Activated naive CD8-positive, alpha-beta T cell (primary cell): ENCODE data around the gene TM7SF3.
"Not testable (repeated sequence)": the region's sequence is repeated elsewhere in the genome, so short reads cannot be mapped to it uniquely, and the experiment has no call there.

Source experiments
- H3K27ac Mint-ChIP-seq: one replicate; pipeline ENCODE4 v1.8.0; 2021; ENCODE audit warnings: mixed read lengths
- H3K27me3 Mint-ChIP-seq: one replicate; pipeline ENCODE4 v1.8.0; 2021; ENCODE audit warnings: mixed read lengths
- H3K36me3 Mint-ChIP-seq: one replicate; pipeline ENCODE4 v1.8.0; 2021; ENCODE audit warnings: mixed read lengths
- H3K4me1 Mint-ChIP-seq: one replicate; pipeline ENCODE4 v1.8.0; 2021; ENCODE audit warnings: low read depth, mixed read lengths
- H3K4me3 Mint-ChIP-seq: one replicate; pipeline ENCODE4 v1.8.0; 2021; ENCODE audit warnings: mild to moderate bottlenecking, mixed read lengths
- H3K9me3 Mint-ChIP-seq: one replicate; pipeline ENCODE4 v1.8.0; 2021; ENCODE audit warnings: low read depth, mixed read lengths

Gene TM7SF3

DNA sequence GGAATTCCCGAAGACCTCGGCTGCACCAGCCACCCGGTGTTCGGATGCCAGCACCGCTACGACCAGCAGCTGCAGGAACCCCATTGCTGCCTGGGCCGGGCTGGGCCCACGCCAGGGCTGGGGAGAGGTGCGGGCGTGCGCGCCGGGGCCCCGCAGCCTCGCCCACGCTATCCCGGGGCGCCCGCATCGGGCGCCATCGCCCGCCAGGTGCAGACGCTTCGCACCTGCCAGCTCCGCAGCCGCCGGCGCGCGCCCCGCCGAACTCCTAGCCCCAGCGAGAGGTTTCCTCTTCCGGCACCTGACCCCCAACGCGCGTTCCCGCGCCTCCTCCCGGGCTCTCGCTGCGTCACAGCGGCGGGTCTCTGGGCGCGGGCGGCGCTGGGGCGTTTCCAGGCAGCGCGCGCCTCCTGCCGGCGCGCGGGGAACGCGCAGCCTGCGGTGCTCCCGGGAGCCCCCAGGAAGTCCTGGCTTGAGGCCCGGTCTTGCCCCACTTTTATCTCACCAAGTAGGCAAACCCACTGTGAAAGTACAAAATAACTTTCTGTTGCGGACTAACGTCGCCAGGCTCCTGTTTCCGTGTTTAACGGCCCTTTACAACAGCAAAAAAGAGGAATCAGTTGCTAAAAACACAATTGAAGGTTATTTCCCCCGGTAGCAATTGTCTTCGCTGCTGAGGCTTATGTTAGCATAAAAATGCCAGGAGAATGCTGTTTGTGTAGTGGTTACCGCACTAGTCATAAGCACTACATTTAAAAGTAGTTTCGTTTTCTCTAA lies at the start of gene TM7SF3:
Gene TM7SF3, minus strand, starts transcription at position 300 of the 774 bp plus-strand sequence. Its CDS starts 216 bp downstream, at position 84.
- peak within 1 kb of the TSS; percentile 92 for H3K27ac Mint-ChIP-seq
- no peaks in the 10 kb centered on the region for H3K9me3 Mint-ChIP-seq
- peaks cover 52% of the 10 kb centered on the region for H3K4me1 Mint-ChIP-seq
- no peaks in the 10 kb centered on the region for H3K36me3 Mint-ChIP-seq
- no peaks in the 10 kb centered on the region for H3K27me3 Mint-ChIP-seq
- H3K4me3 Mint-ChIP-seq, result peak within 1 kb of the TSS; percentile 95

DNA sequence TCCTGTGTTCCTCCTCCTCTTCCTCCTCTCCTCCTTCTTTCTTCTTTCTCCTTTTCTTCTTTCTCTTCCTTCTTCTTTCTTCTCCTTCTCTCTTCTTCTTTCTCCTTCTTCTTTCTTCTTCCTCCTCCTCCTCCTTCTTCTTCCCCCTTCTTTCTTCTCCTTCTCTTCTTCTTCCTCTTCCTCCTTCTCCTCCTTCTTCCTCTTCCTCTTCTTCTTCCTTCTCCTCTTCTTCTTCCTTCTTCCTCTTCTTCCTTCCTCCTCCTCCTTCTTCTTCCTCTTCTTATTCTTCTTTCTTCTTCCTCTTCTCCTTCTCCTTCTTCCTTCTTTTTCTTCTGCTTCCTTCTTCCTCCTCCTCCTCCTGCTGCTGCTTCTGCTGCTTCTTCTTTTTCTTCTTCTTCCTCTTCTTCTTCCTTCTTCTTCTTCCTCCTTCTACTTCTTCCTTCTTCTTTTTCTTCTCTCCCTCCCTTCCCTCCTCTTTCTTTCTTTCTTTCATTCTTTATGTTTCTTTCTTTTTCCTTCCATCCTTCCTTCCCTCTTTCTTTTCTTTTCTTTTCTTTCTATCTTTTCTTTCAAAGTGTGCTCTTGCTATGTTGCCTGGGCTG lies 49.2 kb upstream of the TM7SF3 start:
- H3K27me3 Mint-ChIP-seq, result no peaks in the 10 kb centered on the region
- no peak overlapping the region for H3K4me3 Mint-ChIP-seq
- H3K9me3 Mint-ChIP-seq, result no peaks in the 10 kb centered on the region
- H3K4me1 Mint-ChIP-seq, result no peaks in the 10 kb centered on the region
- no peak overlapping the region for H3K27ac Mint-ChIP-seq
- peaks cover 11% of the 10 kb centered on the region for H3K36me3 Mint-ChIP-seq

DNA sequence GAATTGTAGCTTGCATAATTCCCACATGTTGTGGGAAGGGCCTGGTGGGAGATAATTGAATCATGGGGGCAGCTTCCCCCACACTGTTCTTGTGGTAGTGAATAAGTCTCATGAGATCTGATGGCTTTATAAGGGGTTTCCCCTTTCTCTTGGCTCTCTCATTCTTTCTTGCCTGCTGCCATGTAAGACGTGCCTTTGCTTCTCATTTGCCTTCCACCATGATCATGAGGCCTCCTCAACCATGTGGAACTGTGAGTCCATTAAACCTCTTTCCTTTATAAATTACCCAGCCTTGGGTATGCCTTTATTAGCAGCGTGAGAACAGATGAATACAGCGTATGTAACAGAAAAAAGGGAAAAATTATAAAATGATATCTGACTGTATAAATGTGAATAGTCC lies 47.1 kb upstream of the TM7SF3 start:
- Mint-ChIP-seq H3K27ac (no peak overlapping the region), H3K9me3 (no peaks in the 10 kb centered on the region), H3K4me1 (no peaks in the 10 kb centered on the region), H3K36me3 (peaks cover 9% of the 10 kb centered on the region), H3K4me3 (no peak overlapping the region), H3K27me3 (no peaks in the 10 kb centered on the region)

- no peaks in the 10 kb centered on the region for H3K27me3 Mint-ChIP-seq
- no peak overlapping the region for H3K27ac Mint-ChIP-seq
- peaks cover 9% of the 10 kb centered on the region for H3K36me3 Mint-ChIP-seq
- H3K4me1 Mint-ChIP-seq, result no peaks in the 10 kb centered on the region
- no peaks in the 10 kb centered on the region for H3K9me3 Mint-ChIP-seq
- no peak overlapping the region for H3K4me3 Mint-ChIP-seq
Measured at GRCh38 chr12:27060740-27061139, 46.6 kb upstream of the TM7SF3 start.

GRCh38 chr12:27057543-27057942 lies 43.4 kb upstream of the TM7SF3 start:
- Mint-ChIP-seq H3K27me3 (no peaks in the 10 kb centered on the region), H3K4me1 (no peaks in the 10 kb centered on the region), H3K36me3 (peaks cover 8% of the 10 kb centered on the region), H3K4me3 (no peak overlapping the region), H3K27ac (no peak overlapping the region), H3K9me3 (no peaks in the 10 kb centered on the region)

DNA sequence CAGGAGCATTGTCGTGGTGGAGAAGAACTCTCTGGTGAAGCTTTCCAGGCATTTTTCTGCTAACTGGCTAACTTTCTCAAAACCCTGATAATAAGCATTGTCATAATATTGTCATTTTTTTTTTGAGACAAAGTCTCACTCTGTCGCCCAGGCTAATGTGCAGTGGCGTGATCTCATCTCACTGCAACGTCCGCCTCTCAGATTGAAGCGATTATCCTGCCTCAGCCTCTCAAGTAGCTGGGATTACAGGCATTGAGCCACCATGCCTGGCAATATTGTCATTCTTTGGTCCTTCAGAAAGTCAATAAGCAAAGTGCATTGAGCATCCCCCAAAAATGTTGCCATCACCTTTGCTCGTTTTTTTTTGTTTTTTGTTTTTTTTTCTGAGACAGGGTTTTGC lies 41.8 kb upstream of the TM7SF3 start:
- no peaks in the 10 kb centered on the region for H3K27me3 Mint-ChIP-seq
- peaks cover 9% of the 10 kb centered on the region for H3K36me3 Mint-ChIP-seq
- no peak overlapping the region for H3K4me3 Mint-ChIP-seq
- no peaks in the 10 kb centered on the region for H3K9me3 Mint-ChIP-seq
- H3K4me1 Mint-ChIP-seq, result no peaks in the 10 kb centered on the region
- no peak overlapping the region for H3K27ac Mint-ChIP-seq

DNA sequence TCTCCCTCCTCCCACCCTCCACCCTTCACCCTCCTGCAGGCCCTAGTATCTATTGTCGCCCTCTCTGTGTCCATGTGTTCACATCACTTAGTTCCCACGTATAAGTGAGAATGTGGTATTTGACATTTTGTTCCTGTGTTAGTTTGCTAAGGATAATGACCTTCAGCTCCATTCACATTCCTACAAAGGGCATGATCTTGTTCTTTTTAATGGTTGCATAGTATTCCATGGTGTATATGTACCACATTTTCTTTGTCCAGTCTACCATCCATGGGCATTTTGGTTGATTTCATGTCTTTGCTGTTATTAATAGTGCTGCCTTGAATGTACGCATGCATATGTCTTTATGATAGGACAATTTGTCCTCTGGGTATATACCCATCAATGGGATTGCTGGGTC lies 38.6 kb upstream of the TM7SF3 start:
- Mint-ChIP-seq H3K27me3 (no peaks in the 10 kb centered on the region), H3K9me3 (no peaks in the 10 kb centered on the region), H3K4me3 (no peak overlapping the region), H3K36me3 (peaks cover 10% of the 10 kb centered on the region), H3K4me1 (no peaks in the 10 kb centered on the region), H3K27ac (no peak overlapping the region)

DNA sequence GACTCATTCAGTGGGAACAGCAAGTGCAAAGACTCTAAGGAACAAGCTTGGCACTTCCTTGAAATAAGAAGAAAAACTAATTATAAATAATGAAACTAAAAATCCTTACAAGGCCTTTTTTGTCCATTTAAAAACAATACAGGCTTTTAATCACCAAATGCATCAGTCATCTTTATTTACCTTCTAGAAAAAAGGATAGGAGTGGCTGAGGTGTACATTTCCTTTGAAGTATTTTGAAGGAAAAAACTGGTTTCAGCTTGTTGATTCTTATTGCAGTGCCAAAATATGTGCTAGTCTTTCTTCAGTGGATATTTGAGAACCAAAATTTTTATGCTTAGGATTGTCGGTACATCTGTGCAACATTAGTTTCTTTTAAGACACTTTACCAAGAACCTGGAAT lies 38.0 kb upstream of the TM7SF3 start:
- Mint-ChIP-seq H3K27me3 (no peaks in the 10 kb centered on the region), H3K4me1 (no peaks in the 10 kb centered on the region), H3K4me3 (no peak overlapping the region), H3K27ac (no peak overlapping the region), H3K36me3 (peaks cover 11% of the 10 kb centered on the region), H3K9me3 (no peaks in the 10 kb centered on the region)

DNA sequence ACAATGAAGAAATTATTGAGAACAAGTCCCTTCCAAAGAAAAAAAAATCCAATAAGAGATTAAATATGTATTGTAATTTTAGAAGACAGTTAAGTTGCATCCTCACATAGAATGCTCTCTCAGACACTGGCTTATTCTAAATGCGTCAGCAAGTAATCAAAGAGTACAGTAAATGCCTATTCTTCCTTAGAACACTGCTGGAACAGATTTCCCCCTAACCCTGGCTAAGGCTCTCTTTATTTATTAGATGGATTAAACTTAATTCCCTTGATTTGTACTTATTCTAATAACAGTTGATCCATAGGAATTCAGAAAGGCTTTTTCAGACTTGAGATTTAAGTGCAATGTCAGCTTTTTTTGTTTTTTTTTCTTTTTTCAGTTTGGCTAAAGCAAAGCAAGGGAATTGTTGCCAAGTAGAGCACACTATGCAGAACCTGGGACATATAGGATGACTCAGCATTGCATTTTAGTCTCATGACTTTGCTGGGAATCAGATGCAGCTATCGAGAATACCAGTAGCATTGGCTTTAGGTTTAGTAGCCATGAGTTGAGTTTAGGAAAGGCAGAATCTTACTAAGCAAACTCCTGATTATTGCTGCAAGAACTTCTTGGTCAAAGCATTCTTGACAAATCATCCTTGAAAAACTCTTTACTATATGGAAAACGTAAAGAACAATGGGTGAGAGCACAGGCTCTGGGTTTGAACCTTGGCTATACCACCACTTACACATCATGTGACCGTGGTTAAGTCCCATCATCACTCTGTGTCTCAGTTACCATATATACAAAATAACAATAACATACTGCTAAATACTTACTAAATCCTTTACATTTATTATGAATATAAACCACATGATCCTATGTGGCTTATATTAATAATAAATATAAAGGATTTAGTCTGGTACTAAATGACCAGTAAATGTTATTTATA lies 34.9 kb upstream of the TM7SF3 start:
- no peaks in the 10 kb centered on the region for H3K4me1 Mint-ChIP-seq
- H3K9me3 Mint-ChIP-seq, result no peaks in the 10 kb centered on the region
- H3K36me3 Mint-ChIP-seq, result peaks cover 13% of the 10 kb centered on the region
- H3K27me3 Mint-ChIP-seq, result no peaks in the 10 kb centered on the region
- no peak overlapping the region for H3K27ac Mint-ChIP-seq
- H3K4me3 Mint-ChIP-seq, result no peak overlapping the region

GRCh38 chr12:27042018-27042417 lies 27.8 kb upstream of the TM7SF3 start:
- not testable (repeated sequence) for H3K27ac Mint-ChIP-seq, H3K4me3 Mint-ChIP-seq, H3K4me1 Mint-ChIP-seq, H3K27me3 Mint-ChIP-seq
- Mint-ChIP-seq H3K9me3 (peaks cover 11% of the 10 kb centered on the region), H3K36me3 (peaks cover 25% of the 10 kb centered on the region)

DNA sequence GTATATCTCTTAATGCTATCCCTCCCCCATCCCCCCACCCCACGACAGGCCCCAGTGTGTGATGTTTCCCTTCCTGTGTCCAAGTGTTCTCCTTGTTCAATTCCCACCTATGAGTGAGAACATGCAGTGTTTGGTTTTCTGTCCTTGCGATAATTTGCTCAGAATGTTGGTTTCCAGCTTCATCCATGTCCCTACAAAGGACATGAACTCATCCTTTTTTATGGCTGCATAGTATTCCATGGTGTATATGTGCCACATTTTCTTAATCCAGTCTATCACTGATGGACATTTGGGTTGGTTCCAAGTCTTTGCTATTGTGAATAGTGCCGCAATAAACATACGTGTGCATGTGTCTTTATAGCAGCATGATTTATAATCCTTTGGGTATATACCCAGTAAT lies 26.5 kb upstream of the TM7SF3 start:
- not testable (repeated sequence) for H3K4me3 Mint-ChIP-seq, H3K4me1 Mint-ChIP-seq, H3K27me3 Mint-ChIP-seq, H3K27ac Mint-ChIP-seq
- H3K9me3 Mint-ChIP-seq, result peaks cover 11% of the 10 kb centered on the region
- H3K36me3 Mint-ChIP-seq, result peaks cover 27% of the 10 kb centered on the region

- Mint-ChIP-seq H3K4me3 (no peak overlapping the region), H3K27me3 (no peaks in the 10 kb centered on the region), H3K36me3 (peaks cover 20% of the 10 kb centered on the region), H3K4me1 (no peaks in the 10 kb centered on the region), H3K27ac (no peak overlapping the region), H3K9me3 (no peaks in the 10 kb centered on the region)
Measured at GRCh38 chr12:27034607-27035293, 20.6 kb upstream of the TM7SF3 start.

GRCh38 chr12:27032679-27033078 lies 18.5 kb upstream of the TM7SF3 start:
- Mint-ChIP-seq H3K27me3 (no peaks in the 10 kb centered on the region), H3K27ac (no peak overlapping the region), H3K9me3 (no peaks in the 10 kb centered on the region), H3K4me1 (peaks cover 2% of the 10 kb centered on the region), H3K36me3 (peaks cover 18% of the 10 kb centered on the region), H3K4me3 (no peak overlapping the region)

- peaks cover 3% of the 10 kb centered on the region for H3K4me1 Mint-ChIP-seq
- H3K27ac Mint-ChIP-seq, result no peak overlapping the region
- H3K36me3 Mint-ChIP-seq, result peaks cover 20% of the 10 kb centered on the region
- no peaks in the 10 kb centered on the region for H3K27me3 Mint-ChIP-seq
- no peak overlapping the region for H3K4me3 Mint-ChIP-seq
- H3K9me3 Mint-ChIP-seq, result no peaks in the 10 kb centered on the region
Measured at GRCh38 chr12:27031531-27031930, 17.3 kb upstream of the TM7SF3 start.
